GM18499 (cell line): ENCODE data around the gene UBAP2.
"Not testable (repeated sequence)": the region's sequence is repeated elsewhere in the genome, so short reads cannot be mapped to it uniquely, and the experiment has no call there.

Experiments used
- ATAC-seq: cut with Tn5 transposase; IDR thresholded peaks from one replicate; pipeline ENCODE4 v1.9.1; 2021; ENCODE audit warnings: moderate number of reproducible peaks; ENCODE audit not compliant: insufficient read depth, unreplicated experiment

The UBAP2 gene

DNA sequence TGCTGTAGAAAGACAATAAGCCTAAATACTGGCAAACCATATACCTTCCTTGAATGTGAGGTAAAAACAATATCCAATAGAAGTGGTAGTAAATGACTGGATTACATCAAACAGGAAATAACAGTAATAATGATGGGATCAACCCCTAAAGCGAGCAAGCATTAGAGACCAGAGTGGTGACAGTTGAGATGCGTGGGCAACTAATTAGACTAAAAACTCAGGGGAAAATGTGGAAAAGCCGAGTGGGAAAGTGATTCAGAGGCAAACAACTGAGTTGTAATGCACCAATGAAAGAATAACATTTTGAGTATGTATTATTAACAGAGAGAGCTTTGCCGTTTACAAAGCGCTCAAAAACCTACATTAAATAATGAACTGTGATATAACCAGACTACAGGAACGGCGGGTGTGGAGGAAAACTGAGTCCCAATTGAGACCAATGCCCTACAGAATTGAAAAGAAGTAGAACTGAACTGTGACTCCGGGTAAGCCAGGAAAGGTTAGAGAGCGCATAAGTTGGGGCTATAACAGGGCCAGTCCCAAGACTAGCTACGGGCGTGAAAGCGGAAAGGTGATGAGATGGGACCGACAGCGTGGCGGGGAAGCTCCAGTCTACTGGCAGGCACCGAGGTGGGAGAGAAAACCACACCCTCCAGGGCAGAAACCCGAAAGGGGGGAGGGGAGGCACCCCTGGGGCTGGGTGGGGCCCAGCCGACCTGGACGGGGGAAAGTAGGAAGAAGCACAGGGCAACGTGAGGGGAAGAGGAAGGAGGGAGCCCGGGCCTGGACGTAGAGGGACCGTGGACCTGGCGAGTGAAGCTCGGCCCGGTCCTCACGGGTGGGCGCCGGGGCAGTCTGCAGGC, 592 bp downstream of the UBAP2 start:
- peak; percentile 10 for ATAC-seq

DNA sequence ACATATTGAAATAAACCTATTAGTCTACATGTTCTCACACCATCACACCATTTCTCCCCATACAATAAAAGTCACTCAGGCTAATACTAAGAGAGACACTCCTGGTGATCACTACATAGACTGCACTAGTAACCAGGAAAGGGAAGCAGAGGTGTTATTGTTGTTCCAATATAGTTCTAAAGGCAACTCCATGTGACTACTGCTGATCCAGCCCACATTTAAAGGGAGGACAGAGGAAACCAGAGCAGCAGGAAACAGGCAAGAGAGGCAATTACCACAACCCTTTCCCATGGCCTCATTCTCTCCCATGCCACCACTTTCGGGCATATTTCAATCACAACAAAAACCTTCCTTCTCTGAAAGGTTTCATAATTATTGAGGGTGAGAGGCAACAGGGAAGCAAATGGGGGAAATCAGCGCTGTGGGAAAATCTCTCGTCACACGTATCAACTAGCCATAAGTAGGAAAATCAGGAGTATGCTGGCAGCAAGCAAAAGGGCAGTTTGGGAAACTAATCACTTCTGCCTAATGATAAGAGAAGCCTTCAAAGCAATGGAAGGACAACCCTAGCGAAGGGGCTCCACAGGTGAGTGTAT, 1.8 kb downstream of the UBAP2 start:
- ATAC-seq = no peak

DNA sequence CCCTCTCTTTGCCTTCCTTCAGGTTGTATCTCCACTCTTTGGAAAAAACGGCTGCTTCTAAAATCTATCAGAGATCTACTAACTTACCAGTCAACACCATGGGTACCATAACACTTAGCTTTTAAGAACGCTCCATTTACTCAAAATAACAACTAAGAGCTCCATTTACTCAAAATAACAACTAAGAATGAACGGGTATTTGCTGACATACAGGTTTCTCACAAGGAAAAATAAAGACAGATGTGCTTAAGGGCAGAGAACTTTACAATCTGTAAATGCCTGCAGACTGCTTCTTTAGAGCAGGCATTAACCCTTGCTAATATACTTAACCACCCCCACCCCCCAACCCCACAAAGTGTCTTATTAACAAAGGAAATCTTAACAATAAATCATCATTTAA, 2.8 kb downstream of the UBAP2 start:
- no peak for ATAC-seq

DNA sequence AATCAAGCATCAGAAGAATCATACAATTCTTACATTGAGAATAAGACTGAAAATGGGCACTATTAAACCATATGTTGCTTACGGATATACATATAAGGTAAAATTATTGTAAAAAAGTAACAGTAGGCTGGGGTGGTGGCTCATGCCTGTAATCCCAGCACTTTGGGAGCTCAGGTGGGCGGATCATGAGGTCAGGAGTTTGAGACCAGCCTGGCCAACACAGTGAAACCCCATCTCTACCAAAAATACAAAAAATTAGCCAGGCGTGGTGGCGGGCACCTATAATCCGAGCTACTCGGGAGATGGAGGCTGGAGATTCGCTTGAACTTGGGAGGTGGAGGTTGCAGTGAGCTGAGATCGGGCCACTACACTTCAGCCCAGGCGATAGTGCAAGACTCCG, 6.6 kb downstream of the UBAP2 start:
- not testable (repeated sequence) for ATAC-seq

DNA sequence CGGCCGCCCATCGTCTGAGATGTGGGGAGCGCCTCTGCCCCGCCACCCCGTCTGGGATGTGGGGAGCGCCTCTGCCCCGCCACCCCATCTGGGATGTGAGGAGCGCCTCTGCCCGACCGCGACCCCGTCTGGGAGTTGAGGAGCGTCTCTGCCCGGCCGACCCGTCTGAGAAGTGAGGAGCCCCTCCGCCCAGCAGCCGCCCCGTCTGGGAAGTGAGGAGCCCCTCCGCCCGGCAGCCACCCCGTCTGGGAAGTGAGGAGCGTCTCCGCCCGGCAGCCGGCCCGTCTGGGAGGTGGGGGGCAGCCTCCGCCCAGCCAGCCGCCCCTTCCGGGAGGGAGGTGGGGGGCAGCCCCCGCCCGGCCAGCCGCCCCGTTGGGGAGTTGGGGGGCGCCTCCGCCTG, 9.8 kb downstream of the UBAP2 start:
- ATAC-seq = not testable (repeated sequence)

DNA sequence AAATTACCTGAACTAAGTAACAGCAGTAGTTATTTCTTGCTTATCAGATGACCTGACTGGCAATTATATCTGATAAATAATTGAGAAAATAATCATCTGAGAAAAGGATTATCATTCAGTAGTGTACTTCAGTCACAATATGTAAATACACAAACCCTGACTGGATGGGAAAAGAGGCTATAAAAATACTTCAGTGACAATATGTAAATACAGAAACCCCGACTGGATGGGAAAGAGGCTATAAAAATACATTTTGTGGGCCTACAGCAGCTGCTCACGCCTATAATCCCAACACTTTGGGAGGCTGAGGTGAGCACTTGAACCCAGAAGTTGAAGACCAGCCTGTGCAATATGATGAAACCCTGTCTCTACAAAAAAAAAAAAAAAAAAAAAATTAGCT, 11.1 kb downstream of the UBAP2 start:
- no peak for ATAC-seq

DNA sequence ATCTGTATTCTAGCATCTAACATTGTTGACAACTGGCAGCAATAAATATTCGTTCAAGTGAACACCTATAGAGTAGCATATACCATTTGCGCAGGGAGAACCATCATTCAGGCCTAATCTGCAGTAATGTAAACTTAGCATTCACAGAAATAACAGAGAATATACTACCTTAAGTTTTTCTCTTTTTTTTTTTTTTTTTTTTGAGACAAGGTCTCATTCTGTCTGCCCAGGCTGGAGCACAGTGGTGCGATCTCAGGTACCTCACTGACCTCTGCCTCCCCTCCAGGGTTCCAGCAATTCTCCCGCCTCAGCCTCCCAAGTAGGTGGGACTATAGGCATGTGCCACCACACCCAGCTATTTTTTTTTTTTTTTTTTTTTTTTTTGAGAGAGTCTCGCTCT, 12.1 kb downstream of the UBAP2 start:
- ATAC-seq = no peak

DNA sequence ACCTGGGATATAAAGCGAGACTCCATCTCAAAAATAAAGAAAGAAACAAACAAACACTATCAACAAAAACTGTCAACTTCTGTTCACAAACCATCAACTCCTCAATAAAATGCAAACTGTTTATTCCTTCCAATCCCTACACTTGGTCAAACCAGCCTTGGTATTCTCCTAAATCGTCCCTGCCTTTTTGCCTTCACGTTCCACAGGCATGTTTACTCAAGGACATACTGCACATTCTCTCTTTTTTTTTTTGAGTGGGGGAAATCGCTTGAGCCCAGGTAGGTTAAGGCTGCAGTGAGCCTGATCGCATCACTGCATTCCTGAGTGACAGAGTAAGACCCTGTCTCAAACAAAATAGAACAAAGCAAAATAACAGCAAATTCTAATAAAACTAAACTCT, 13.0 kb downstream of the UBAP2 start:
- ATAC-seq = no peak

DNA sequence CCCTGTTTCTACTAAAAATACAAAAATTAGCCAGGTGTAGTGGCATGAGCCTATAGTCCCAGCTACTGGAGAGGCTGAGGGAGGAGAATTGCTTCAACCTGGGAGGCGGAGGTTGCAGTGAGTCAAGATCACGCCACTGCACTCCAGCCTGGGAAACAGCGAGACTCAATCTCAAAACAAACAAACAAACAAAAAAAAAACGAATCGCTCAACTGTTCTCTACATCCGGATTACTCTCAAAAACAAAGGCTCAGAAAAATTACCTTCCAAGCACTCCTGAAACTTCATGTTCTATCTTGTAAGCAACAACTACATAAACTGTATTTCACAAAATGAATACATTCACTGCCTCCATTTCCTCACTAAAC, 14.0 kb downstream of the UBAP2 start:
- ATAC-seq = no peak

DNA sequence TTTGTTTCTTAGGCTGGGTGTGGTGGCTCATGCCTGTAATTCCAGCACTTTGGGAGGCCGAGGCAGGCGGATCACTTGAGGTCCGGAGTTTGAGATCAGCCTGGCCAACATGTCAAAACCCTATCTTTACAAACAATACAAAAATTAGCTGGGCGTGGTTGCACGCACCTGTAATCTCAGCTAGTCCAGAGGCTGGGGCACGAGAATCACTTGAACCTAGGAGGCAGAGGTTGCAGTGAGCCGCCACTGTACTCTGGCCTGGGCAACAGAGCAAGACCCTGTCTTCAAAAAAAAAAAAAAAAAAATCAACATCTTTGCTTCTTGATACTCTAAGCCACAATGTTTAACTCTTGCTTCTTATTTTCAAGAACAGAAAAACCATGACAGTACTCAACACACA, 16.1 kb downstream of the UBAP2 start:
- ATAC-seq = no peak

DNA sequence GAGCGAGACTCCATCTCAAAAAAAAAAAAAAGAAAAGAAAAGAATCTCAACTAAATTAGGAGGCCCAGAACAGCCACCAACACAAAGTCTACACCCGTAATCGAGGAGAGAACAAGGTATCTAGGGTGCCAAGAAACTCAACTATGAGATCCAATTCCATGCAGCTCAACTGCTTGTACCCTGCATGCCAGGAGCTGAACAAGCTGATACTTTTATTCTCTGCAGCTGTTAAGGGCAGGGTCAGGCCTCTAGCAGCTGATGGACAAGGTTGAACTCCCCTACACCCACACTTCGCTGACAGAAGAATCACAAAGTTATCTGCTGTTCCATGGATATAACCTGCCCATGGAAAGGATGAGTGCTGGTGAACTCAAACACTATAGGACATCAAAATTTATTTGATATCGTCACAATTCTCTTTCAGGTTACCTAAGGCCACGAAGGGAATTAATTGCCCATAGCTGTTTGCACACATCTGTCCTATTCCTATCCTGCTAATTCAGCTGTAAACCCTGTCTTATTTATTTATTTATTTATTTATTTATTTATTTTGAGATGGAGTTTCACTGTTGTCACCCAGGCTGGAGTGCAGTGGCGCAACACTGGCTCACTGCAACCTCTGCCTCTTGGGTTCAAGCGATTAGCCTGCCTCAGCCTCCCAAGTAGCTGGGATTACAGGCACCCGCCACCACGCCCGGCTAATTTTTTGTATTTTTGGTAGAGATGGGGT, 20.7 kb downstream of the UBAP2 start:
- ATAC-seq = no peak

DNA sequence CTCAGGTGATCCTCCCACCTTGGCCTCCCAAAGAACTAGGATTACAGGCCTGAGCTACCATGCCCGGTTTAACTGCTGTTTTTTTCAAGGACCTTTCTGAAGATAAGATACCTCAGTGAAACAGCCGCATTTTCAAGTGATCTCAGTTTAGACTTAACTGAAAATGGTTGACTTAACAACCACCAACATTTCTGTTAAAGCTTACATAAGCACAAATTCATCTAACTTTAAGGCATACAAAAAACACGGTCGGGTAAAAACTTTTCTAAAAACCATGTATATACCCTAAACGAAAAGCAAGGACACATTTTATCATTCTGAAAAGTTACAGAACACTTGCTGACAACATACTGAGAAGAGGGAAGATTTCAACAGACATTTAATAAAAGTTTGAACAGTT, 22.9 kb downstream of the UBAP2 start:
- ATAC-seq = no peak

DNA sequence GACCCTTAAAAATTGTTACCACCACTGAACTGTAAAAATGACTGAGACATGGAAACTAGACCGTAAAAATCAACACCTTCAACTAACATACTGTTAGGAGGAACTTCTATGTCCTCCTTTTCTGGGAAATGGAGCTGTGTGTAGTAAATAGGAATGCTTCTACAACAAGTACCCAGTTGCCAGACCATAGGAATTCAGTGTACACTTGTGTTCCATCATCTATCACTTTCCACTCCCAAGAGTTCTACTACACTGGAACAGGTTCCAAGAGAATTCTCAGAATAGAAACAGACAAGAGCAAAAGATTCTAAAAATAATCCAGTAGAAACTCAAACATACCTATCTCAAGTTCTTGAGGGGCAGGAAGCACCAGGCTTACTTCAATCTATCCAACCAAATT, 23.6 kb downstream of the UBAP2 start:
- no peak for ATAC-seq

DNA sequence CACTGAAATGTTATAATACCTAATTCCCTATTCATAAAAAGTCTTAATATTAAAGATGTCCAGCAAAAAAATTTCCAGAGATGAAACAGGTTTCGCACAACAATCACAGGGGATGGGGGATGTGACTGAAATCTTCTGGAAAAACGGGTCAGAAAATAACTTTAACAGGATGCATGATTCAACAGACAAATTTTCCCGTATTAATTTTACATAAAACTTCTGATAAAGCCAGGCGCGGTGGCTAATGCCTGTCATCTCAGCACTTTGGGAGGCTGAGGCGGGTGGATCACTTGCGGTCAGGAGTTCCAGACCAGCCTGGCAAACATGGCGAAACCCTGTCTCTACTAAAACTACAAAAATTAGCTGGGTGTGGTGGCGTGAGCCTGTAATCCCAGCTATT, 24.2 kb downstream of the UBAP2 start:
- ATAC-seq = not testable (repeated sequence)

DNA sequence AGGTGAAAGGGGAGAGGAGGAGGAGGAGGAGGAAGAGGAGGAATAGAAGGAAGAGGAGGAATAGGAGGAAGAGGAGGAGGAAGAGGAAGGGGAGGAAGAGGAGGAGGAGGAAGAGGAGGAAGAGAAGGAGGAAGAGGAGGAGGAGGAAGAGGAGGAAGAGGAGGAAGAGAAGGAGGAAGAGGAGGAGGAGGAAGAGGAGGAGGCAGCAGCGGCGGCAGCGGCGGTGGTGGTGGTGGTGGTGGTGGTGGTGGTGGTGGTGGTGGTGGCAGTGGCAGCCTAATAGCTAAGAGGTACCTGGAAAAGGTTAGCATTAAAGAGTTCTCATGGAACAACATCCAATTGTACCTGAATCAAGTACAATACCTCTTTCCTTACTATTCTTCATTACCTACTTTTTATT, 32.5 kb downstream of the UBAP2 start:
- ATAC-seq = no peak

DNA sequence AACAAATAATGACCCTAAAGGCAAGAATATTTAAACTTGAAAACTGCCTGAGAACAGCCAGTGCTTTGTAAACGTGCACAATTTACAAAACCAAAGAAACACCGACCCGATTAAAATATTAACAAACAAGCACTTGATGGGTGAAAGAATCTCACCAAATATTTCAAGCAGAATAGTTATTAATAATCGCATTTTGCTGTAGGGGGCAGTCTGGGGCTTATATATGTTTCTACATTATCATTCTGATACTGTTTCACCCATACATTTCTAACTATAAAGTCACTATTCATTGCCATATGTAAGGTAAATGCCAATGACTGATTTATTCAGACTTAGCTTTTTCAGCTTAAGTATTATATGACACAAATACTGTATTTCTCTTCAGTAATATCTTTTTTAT, 37.7 kb downstream of the UBAP2 start:
- ATAC-seq = no peak

DNA sequence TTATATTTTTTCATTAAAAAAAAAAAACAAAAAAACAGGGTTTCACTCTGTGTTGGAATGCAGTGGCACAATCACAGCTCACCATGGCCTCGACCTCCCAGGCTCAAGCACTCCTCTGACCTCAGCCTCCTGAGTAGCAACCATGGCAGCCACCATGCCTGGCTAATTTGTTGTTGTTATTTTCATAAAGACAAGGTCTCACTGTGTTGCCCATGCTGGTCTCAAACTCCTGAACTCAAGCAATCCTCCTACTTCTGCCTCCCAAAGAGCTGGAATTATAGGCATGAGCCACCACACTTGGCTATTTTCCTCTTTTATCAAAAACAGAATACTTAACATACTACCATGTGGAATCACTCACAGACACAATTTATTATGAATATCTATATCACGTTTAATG, 46.7 kb downstream of the UBAP2 start:
- no peak for ATAC-seq

DNA sequence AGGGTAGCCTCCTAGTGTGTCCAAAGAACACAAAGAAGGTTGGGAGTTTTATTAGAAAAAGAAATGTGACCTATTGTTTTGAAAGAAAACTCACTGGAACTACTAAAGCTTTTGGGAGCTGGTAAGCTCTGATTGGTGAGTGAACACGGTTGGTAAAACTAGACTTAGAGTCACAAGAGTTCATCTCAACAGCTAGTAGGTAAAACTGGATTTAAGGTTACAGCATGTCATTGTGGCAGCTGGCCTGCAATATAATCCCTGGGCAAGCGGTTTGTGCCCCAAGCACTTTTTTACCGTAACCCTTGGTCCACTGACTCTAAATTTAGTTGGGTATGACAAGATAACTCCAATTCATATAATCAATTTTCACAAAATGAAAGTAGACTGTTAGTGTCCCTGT, 47.4 kb downstream of the UBAP2 start:
- no peak for ATAC-seq

DNA sequence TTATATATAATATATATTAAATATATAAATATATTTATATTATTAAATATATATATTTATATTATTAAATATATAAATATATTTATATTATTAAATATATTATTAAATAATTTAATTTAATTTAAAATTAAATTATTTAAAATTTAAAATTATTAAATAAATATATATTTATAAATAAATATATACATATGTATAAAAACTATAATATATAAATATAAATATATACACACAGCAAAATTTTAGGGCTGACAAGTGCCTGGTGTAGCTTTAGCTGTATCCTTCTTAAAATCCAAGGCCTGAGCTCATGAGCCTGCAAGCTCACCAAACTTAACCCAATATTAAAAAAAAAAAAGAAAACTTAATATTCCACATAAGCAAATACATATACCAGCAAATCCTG, 53.2 kb downstream of the UBAP2 start:
- ATAC-seq = no peak

DNA sequence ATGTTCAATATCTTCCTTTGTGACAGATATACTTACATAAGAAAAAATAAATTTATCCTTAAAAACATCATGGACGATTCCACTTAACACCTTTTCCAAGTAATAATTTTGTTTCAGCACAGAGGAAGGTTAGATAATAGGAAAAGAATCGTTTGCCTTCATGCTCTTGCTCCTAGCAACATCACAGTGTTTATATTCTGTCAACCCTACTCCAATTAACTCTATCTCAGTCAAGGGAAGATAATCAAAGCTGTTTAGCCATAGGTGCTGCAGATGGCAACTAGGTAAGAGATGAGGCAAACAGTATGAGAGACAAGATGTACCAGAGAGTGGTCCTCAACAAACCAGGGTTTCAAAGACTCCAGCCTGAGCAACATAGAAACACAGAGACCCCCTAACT, 55.6 kb downstream of the UBAP2 start:
- no peak for ATAC-seq

DNA sequence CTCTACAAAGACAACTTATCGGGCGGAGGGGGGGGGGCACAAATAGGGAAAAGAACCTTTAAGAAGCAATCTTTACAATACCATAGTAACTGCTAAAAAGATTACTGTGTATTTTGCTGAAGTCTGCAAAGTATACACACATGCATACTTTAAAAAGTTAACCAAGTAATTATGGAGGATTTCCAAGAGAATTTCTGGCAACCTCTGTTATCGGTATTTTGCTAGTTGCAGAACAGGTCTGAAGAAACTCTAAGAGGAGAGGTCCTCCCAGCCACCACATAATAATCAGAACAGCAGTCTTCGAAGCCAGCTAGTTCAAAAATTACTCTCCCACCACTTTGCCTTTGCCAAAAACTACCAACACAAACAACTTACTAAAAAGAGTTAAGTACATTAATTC, 56.1 kb downstream of the UBAP2 start:
- no peak for ATAC-seq
